Trophoblast cell (in vitro differentiated cells and primary cell): ENCODE measurements around the gene KLF16.
A peak's percentile ranks its signal among the peaks of the same experiment; 100 is the strongest.

Experiments
- DNase-seq, 2 donors: peaks; one replicate each; pipeline ENCODE4 v3.0.0-alpha.2; 2016
- H2AFZ ChIP-seq: 2 replicates; pipeline ENCODE4 v1.6.1; 2013; ENCODE audit warnings: low read length, moderate library complexity, mild to moderate bottlenecking; ENCODE audit not compliant: insufficient read depth, poor library complexity
- H2AK5ac ChIP-seq: 2 replicates; pipeline ENCODE4 v1.6.1; 2013; ENCODE audit warnings: mild to moderate bottlenecking, low read length
- H2BK120ac ChIP-seq: 2 replicates; pipeline ENCODE4 v1.6.1; 2013; ENCODE audit warnings: low read length, mild to moderate bottlenecking, moderate library complexity; ENCODE audit not compliant: insufficient read depth, poor library complexity
- H2BK12ac ChIP-seq: 2 replicates; pipeline ENCODE4 v1.6.1; 2013; ENCODE audit warnings: mild to moderate bottlenecking, low read length, moderate library complexity
- H2BK5ac ChIP-seq: 2 replicates; pipeline ENCODE4 v1.6.1; 2013; ENCODE audit warnings: low read length, low read depth, moderate library complexity, mild to moderate bottlenecking; ENCODE audit not compliant: poor library complexity
- H3K14ac ChIP-seq: 2 replicates; pipeline ENCODE4 v1.6.1; 2013; ENCODE audit warnings: mild to moderate bottlenecking, low read length
- H3K18ac ChIP-seq: 2 replicates; pipeline ENCODE4 v1.6.1; 2013; ENCODE audit warnings: mild to moderate bottlenecking, low read length
- H3K23ac ChIP-seq: 2 replicates; pipeline ENCODE4 v1.6.1; 2013; ENCODE audit warnings: low read length
- H3K27ac ChIP-seq: 2 replicates; pipeline ENCODE4 v1.5.1; 2013; ENCODE audit warnings: low read depth, mild to moderate bottlenecking, inconsistent platforms, low read length, moderate library complexity
- H3K27me3 ChIP-seq: 2 replicates; pipeline ENCODE4 v1.6.1; 2013; ENCODE audit warnings: inconsistent platforms, mild to moderate bottlenecking, low read length, moderate library complexity; ENCODE audit not compliant: insufficient read depth
- H3K36me3 ChIP-seq, 2 experiments: 1 replicate in 1 of 2; 2 replicates in 1 of 2; pipeline ENCODE4 v1.6.1; 2013; ENCODE audit warnings: low read length in 2 of 2, mild to moderate bottlenecking in 2 of 2, moderate library complexity in 1 of 2; ENCODE audit not compliant: insufficient read depth in 2 of 2, control insufficient read depth in 1 of 2
- H3K4ac ChIP-seq: 2 replicates; pipeline ENCODE4 v1.6.1; 2013; ENCODE audit warnings: low read depth, mild to moderate bottlenecking, low read length, moderate library complexity
- H3K4me1 ChIP-seq, 2 experiments: 1 replicate in 1 of 2; 2 replicates in 1 of 2; pipeline ENCODE4 v1.6.1; 2013; ENCODE audit warnings: low read length in 2 of 2, mild to moderate bottlenecking in 2 of 2, moderate library complexity in 1 of 2; ENCODE audit not compliant: insufficient read depth in 2 of 2, control insufficient read depth in 1 of 2
- H3K4me2 ChIP-seq: 2 replicates; pipeline ENCODE4 v1.6.1; 2013; ENCODE audit warnings: inconsistent platforms, mild to moderate bottlenecking, low read length, moderate library complexity
- H3K4me3 ChIP-seq: 2 replicates; pipeline ENCODE4 v1.5.1; 2013; ENCODE audit warnings: mild to moderate bottlenecking, low read depth, low read length, inconsistent platforms
- H3K79me1 ChIP-seq: one replicate; pipeline ENCODE4 v1.6.1; 2013; ENCODE audit warnings: low read length
- H3K79me2 ChIP-seq: 2 replicates; pipeline ENCODE4 v1.6.1; 2013; ENCODE audit warnings: low read length, mild to moderate bottlenecking; ENCODE audit not compliant: control insufficient read depth, insufficient read depth, poor library complexity
- H3K9ac ChIP-seq: 2 replicates; pipeline ENCODE4 v1.6.1; 2013; ENCODE audit warnings: mild to moderate bottlenecking, low read length
- H3K9me3 ChIP-seq: 2 replicates; pipeline ENCODE4 v1.6.1; 2013; ENCODE audit warnings: low read depth, mild to moderate bottlenecking, control low read depth, inconsistent platforms, low read length; ENCODE audit not compliant: insufficient read depth
- H4K12ac ChIP-seq: 2 replicates; pipeline ENCODE4 v1.6.1; 2013; ENCODE audit warnings: low read depth, mild to moderate bottlenecking, low read length, moderate library complexity
- H4K8ac ChIP-seq: 2 replicates; pipeline ENCODE4 v1.6.1; 2013; ENCODE audit warnings: low read depth, mild to moderate bottlenecking, low read length, moderate library complexity
- H4K91ac ChIP-seq: one replicate; pipeline ENCODE4 v1.6.1; 2013; ENCODE audit warnings: low read depth, mild to moderate bottlenecking, low read length, moderate library complexity
- WGBS: extraction: QIAGEN DNeasy Blood & Tissue Kit; methylation state at CpG from one replicate; pipeline ENCODE4 v1.1.7; 2013; ENCODE audit warnings: missing lambda C conversion rate; ENCODE audit not compliant: insufficient read length, insufficient coverage; ENCODE audit errors: extremely low coverage; 5-methylcytosine and 5-hydroxymethylcytosine counted together

Gene KLF16

GRCh38 chr19:1843646-1844394 lies 19.6 kb downstream of the KLF16 start:
- no peak overlapping the region for H4K8ac ChIP-seq
- H3K9me3 ChIP-seq: peaks cover 6% of the 10 kb centered on the region
- DNase-seq: peak in 1 of 2 donors; percentile 26
- no peak overlapping the region for H3K14ac ChIP-seq
- H3K9ac ChIP-seq: no peak overlapping the region
- peaks cover 8% of the 10 kb centered on the region for H3K79me1 ChIP-seq
- peaks cover 7% of the 10 kb centered on the region in 2 experiments for H3K4me1 ChIP-seq
- H3K4me2 ChIP-seq: no peak overlapping the region
- no peak overlapping the region for H4K91ac ChIP-seq
- H3K4ac ChIP-seq: peak overlapping the region; percentile 37
- no CpG with 5 or more reads among the region's 25 CpGs for WGBS
- no peak overlapping the region for H2BK5ac ChIP-seq
- H3K27ac ChIP-seq: no peak overlapping the region
- H2AFZ ChIP-seq: no peak overlapping the region
- no peak overlapping the region for H3K4me3 ChIP-seq
- no peak overlapping the region for H2BK12ac ChIP-seq
- no peak overlapping the region for H4K12ac ChIP-seq
- no peak overlapping the region for H3K23ac ChIP-seq
- H2BK120ac ChIP-seq: no peak overlapping the region
- H3K79me2 ChIP-seq: peaks cover 19% of the 10 kb centered on the region
- no peaks in the 10 kb centered on the region for H3K27me3 ChIP-seq
- H3K18ac ChIP-seq: no peak overlapping the region
- no peak overlapping the region for H2AK5ac ChIP-seq
- peaks cover 22 to 30% of the 10 kb centered on the region in 2 experiments for H3K36me3 ChIP-seq

GRCh38 chr19:1843116-1843515 lies 20.3 kb downstream of the KLF16 start:
- Histone ChIP-seq H4K91ac (no peak overlapping the region), H4K12ac (no peak overlapping the region), H3K4me2 (no peak overlapping the region), H2BK120ac (no peak overlapping the region), H4K8ac (no peak overlapping the region), H3K79me1 (peaks cover 5% of the 10 kb centered on the region), H2BK12ac (no peak overlapping the region), H3K4me3 (no peak overlapping the region), H3K27me3 (no peaks in the 10 kb centered on the region), H3K79me2 (peaks cover 17% of the 10 kb centered on the region), H3K9me3 (peaks cover 6% of the 10 kb centered on the region), H2AFZ (no peak overlapping the region), H3K4me1 (peaks cover 7% of the 10 kb centered on the region in 2 experiments), H3K23ac (no peak overlapping the region), H3K9ac (no peak overlapping the region), H2BK5ac (no peak overlapping the region), H2AK5ac (no peak overlapping the region), H3K18ac (no peak overlapping the region), H3K4ac (no peak overlapping the region), H3K27ac (no peak overlapping the region), H3K14ac (no peak overlapping the region), H3K36me3 (peaks cover 22 to 30% of the 10 kb centered on the region in 2 experiments)
- no CpG with 5 or more reads among the region's 22 CpGs for WGBS
- DNase-seq: no peak

- H3K14ac ChIP-seq: no peak overlapping the region
- H3K4ac ChIP-seq: peak overlapping the region; percentile 34
- DNase-seq: no peak
- no peak overlapping the region for H3K9ac ChIP-seq
- H3K79me2 ChIP-seq: peaks cover 7% of the 10 kb centered on the region
- H4K91ac ChIP-seq: no peak overlapping the region
- no peak overlapping the region for H2AK5ac ChIP-seq
- H3K4me1 ChIP-seq: peaks cover 11% of the 10 kb centered on the region in 2 experiments
- peaks cover 22 to 32% of the 10 kb centered on the region in 2 experiments for H3K36me3 ChIP-seq
- H2BK5ac ChIP-seq: no peak overlapping the region
- H2BK12ac ChIP-seq: no peak overlapping the region
- no peak overlapping the region for H2AFZ ChIP-seq
- H4K8ac ChIP-seq: no peak overlapping the region
- H3K4me2 ChIP-seq: no peak overlapping the region
- H2BK120ac ChIP-seq: no peak overlapping the region
- H3K27ac ChIP-seq: no peak overlapping the region
- H3K23ac ChIP-seq: no peak overlapping the region
- no CpG with 5 or more reads among the region's 35 CpGs for WGBS
- no peaks in the 10 kb centered on the region for H3K27me3 ChIP-seq
- H3K18ac ChIP-seq: no peak overlapping the region
- peaks cover 7% of the 10 kb centered on the region for H3K79me1 ChIP-seq
- no peak overlapping the region for H4K12ac ChIP-seq
- peaks cover 4% of the 10 kb centered on the region for H3K9me3 ChIP-seq
- no peak overlapping the region for H3K4me3 ChIP-seq
Measured at GRCh38 chr19:1841209-1841924, 22.0 kb downstream of the KLF16 start.

GRCh38 chr19:1840541-1841115 lies 22.8 kb downstream of the KLF16 start:
- Histone ChIP-seq H3K23ac (no peak overlapping the region), H2BK120ac (no peak overlapping the region), H3K18ac (no peak overlapping the region), H2BK12ac (no peak overlapping the region), H4K91ac (no peak overlapping the region), H3K14ac (no peak overlapping the region), H3K36me3 (peaks cover 22 to 30% of the 10 kb centered on the region in 2 experiments), H2BK5ac (no peak overlapping the region), H3K4ac (peak overlapping the region; percentile 48), H3K9ac (no peak overlapping the region), H3K27ac (no peak overlapping the region), H4K8ac (no peak overlapping the region), H3K79me1 (peaks cover 7% of the 10 kb centered on the region), H3K4me3 (no peak overlapping the region), H3K79me2 (peaks cover 11% of the 10 kb centered on the region), H3K4me2 (no peak overlapping the region), H2AK5ac (no peak overlapping the region), H3K9me3 (peaks cover 4% of the 10 kb centered on the region), H3K27me3 (no peaks in the 10 kb centered on the region), H3K4me1 (peaks cover 11 to 12% of the 10 kb centered on the region in 2 experiments), H2AFZ (no peak overlapping the region), H4K12ac (peak overlapping the region; percentile 22)
- WGBS: no CpG with 5 or more reads among the region's 22 CpGs
- no peak for DNase-seq
